ENCODE measurements around the gene SEMA3C.

SEMA3C gene

DNA sequence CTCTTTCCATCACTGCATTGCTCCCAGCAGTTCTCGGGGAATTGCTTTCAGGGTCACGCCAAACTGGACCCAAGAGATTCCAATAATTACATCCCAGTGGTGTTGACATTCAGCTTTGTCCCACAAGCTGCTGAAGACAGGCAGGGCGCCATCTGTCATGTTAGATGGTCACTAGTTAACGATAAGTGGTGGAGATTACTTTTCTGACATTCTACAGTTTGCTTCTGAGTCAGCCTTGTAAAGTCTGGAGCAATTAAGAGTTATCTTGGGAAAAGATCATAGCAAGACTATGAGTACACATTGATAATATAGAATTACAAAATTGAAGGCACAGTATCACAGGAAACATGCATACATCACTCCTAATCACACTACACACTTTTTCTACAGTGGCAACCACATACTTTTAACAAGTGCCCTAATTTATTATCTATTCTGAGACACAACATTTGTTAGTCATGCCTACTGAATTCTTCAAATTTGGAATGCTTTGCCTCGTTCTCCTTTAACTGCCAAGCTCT is 41.9 kb downstream of the SEMA3C start:
- Histone ChIP-seq H3K27ac (ENCODE audit: extremely low read depth, low read depth, low read length) (peak overlapping the region; percentile 38), H3K9me3 (ENCODE audit: control insufficient read depth, insufficient read depth, low read depth, low read length) (no peaks in the 10 kb centered on the region), H3K4me3 (ENCODE audit: low read depth, low read length) (no peak overlapping the region), H3K36me3 (ENCODE audit: control insufficient read depth in 2 of 2, insufficient read depth in 1 of 2, low read length in 2 of 2) (no peaks in the 10 kb centered on the region), H3K4me1 (ENCODE audit: control insufficient read depth, insufficient read depth, low read length) (peaks cover 12% of the 10 kb centered on the region)
- POLR2A ChIA-PET = interaction anchor here (0.6 to 1.9 kb wide), 2 partner anchors 17 to 42 kb away, joined by 4 to 9 read pairs; partner anchors contain the start of gene SEMA3C
- CTCF ChIA-PET = interaction anchor here (0.7 kb wide), 1 partner anchor 252 kb away, joined by 3 read pairs; no protein-coding TSS in a partner anchor
- TF ChIP-seq SCRT2 (tag by site-specific recombination; IDR thresholded peaks at IDR 0.05) (peak; percentile 98), ZNF768 (tag by site-specific recombination; IDR thresholded peaks at IDR 0.05) (no peak), SP3 (tag by site-specific recombination; IDR thresholded peaks at IDR 0.05) (peak; percentile 58), ZNF785 (tag by site-specific recombination; IDR thresholded peaks at IDR 0.05) (no peak), ZSCAN16 (tag by site-specific recombination; IDR thresholded peaks at IDR 0.05) (no peak), ZFP41 (tag by site-specific recombination; IDR thresholded peaks at IDR 0.05; ENCODE audit: borderline replicate concordance) (no peak), ZNF311 (tag by site-specific recombination; IDR thresholded peaks at IDR 0.05; ENCODE audit: borderline replicate concordance) (no peak), SETDB1 (IDR thresholded peaks at IDR 0.05; ENCODE audit: insufficient read length, low read length) (no peak), ZNF510 (tag by site-specific recombination; IDR thresholded peaks at IDR 0.05; ENCODE audit: insufficient replicate concordance) (no peak), ZBTB48 (tag by site-specific recombination; IDR thresholded peaks at IDR 0.05) (no peak), ZNF366 (tag by site-specific recombination; conservative IDR thresholded peaks at IDR 0.05) (peak; percentile 99), ZNF623 (tag by site-specific recombination; IDR thresholded peaks at IDR 0.05) (peak; percentile 51), TSHZ1 (tag by site-specific recombination; IDR thresholded peaks at IDR 0.05; ENCODE audit: borderline replicate concordance) (peak; percentile 99), ZNF223 (tag by site-specific recombination; IDR thresholded peaks at IDR 0.05) (no peak), ZNF423 (tag by site-specific recombination; IDR thresholded peaks at IDR 0.05) (peak; percentile 68), KLF10 (tag by site-specific recombination; IDR thresholded peaks at IDR 0.05) (peak; percentile 95), KLF16 (tag by site-specific recombination; IDR thresholded peaks at IDR 0.05) (peak; percentile 76; the same call in 1 of the 2 replicates), ZNF707 (tag by site-specific recombination; IDR thresholded peaks at IDR 0.05) (no peak), ZIC2 (tag by site-specific recombination; IDR thresholded peaks at IDR 0.05) (0 out of 2 replicates have a peak, but pooled peaks have one; percentile 27), RBAK (tag by site-specific recombination; IDR thresholded peaks at IDR 0.05) (no peak), ZNF830 (tag by site-specific recombination; IDR thresholded peaks at IDR 0.05; ENCODE audit: low read depth) (no peak), ZNF792 (tag by site-specific recombination; IDR thresholded peaks at IDR 0.05) (peak; percentile 55; the same call in 1 of the 2 replicates), ZNF2 (tag by site-specific recombination; IDR thresholded peaks at IDR 0.05) (peak; percentile 95), ZNF560 (tag by site-specific recombination; IDR thresholded peaks at IDR 0.05; ENCODE audit: borderline replicate concordance) (no peak), ZNF221 (tag by site-specific recombination; IDR thresholded peaks at IDR 0.05; ENCODE audit: borderline replicate concordance) (no peak), ZNF621 (tag by site-specific recombination; IDR thresholded peaks at IDR 0.05) (no peak), ZXDB (tag by site-specific recombination; IDR thresholded peaks at IDR 0.05) (peak; percentile 96), ZNF140 (tag by site-specific recombination; IDR thresholded peaks at IDR 0.05) (no peak)
- TF ChIP-seq, protein P1, sequence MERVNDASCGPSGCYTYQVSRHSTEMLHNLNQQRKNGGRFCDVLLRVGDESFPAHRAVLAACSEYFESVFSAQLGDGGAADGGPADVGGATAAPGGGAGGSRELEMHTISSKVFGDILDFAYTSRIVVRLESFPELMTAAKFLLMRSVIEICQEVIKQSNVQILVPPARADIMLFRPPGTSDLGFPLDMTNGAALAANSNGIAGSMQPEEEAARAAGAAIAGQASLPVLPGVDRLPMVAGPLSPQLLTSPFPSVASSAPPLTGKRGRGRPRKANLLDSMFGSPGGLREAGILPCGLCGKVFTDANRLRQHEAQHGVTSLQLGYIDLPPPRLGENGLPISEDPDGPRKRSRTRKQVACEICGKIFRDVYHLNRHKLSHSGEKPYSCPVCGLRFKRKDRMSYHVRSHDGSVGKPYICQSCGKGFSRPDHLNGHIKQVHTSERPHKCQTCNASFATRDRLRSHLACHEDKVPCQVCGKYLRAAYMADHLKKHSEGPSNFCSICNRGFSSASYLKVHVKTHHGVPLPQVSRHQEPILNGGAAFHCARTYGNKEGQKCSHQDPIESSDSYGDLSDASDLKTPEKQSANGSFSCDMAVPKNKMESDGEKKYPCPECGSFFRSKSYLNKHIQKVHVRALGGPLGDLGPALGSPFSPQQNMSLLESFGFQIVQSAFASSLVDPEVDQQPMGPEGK (tag by site-specific recombination; IDR thresholded peaks at IDR 0.05) = peak; percentile 82
- TF ChIP-seq, protein P2, sequence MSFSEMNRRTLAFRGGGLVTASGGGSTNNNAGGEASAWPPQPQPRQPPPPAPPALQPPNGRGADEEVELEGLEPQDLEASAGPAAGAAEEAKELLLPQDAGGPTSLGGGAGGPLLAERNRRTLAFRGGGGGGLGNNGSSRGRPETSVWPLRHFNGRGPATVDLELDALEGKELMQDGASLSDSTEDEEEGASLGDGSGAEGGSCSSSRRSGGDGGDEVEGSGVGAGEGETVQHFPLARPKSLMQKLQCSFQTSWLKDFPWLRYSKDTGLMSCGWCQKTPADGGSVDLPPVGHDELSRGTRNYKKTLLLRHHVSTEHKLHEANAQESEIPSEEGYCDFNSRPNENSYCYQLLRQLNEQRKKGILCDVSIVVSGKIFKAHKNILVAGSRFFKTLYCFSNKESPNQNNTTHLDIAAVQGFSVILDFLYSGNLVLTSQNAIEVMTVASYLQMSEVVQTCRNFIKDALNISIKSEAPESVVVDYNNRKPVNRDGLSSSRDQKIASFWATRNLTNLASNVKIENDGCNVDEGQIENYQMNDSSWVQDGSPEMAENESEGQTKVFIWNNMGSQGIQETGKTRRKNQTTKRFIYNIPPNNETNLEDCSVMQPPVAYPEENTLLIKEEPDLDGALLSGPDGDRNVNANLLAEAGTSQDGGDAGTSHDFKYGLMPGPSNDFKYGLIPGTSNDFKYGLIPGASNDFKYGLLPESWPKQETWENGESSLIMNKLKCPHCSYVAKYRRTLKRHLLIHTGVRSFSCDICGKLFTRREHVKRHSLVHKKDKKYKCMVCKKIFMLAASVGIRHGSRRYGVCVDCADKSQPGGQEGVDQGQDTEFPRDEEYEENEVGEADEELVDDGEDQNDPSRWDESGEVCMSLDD (tag by site-specific recombination; IDR thresholded peaks at IDR 0.05) = no peak
- TF ChIP-seq, protein P3, sequence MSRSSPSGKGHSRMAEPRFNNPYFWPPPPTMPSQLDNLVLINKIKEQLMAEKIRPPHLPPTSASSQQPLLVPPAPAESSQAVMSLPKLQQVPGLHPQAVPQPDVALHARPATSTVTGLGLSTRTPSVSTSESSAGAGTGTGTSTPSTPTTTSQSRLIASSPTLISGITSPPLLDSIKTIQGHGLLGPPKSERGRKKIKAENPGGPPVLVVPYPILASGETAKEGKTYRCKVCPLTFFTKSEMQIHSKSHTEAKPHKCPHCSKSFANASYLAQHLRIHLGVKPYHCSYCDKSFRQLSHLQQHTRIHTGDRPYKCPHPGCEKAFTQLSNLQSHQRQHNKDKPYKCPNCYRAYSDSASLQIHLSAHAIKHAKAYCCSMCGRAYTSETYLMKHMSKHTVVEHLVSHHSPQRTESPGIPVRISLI (tag by site-specific recombination; IDR thresholded peaks at IDR 0.05) = peak; percentile 95
